Tibial nerve (tissue), 4 donors: Measurements from ENCODE around the gene GPR132. TPM values are rescaled to one million over a fixed set of nuclear protein-coding genes. Genes with fewer than 3 reads are reported as not detected.
"Not testable (repeated sequence)": the region's sequence is repeated elsewhere in the genome, so short reads cannot be mapped to it uniquely, and the experiment has no call there.

Source experiments
- DNase-seq, 2 donors: peaks; one replicate each; pipeline ENCODE4 v3.0.0-alpha.2; 2019; ENCODE audit warnings: low spot score in 2 of 2
- H3K27ac ChIP-seq, 4 donors: fragments of 200-600 bp; sonication (generic) in 3 of 4; one replicate each; pipeline ENCODE4 v1.5.1; 2017 to 2019; ENCODE audit warnings: mild to moderate bottlenecking in 1 of 4
- H3K27me3 ChIP-seq, 2 donors: fragments of 200-600 bp; sonication (generic) in 1 of 2; one replicate each; pipeline versions ENCODE4 v1.5.1 to v1.6.0; 2017 to 2019
- H3K36me3 ChIP-seq, 3 donors: fragments of 200-600 bp; sonication (generic); one replicate each; pipeline ENCODE4 v1.5.1; 2018 to 2019
- H3K4me1 ChIP-seq, 4 donors: fragments of 200-600 bp; sonication (generic) in 3 of 4; one replicate each; pipeline ENCODE4 v1.5.1; 2017 to 2019
- H3K4me3 ChIP-seq, 4 donors: fragments of 200-600 bp; sonication (generic) in 3 of 4; one replicate each; pipeline ENCODE4 v1.5.1; 2017 to 2019; ENCODE audit warnings: mild to moderate bottlenecking in 1 of 4, moderate library complexity in 1 of 4
- H3K9me3 ChIP-seq, 4 donors: fragments of 200-600 bp; sonication (generic) in 3 of 4; one replicate each; pipeline ENCODE4 v1.5.1; 2017 to 2019
- CTCF ChIP-seq, 5 experiments: fragments of 200-600 bp in 3 of 5; fragments of 450-650 bp in 2 of 5; sonication (generic) in 3 of 5; IDR thresholded peaks; one replicate each; pipeline ENCODE4 v1.5.1; 2016 to 2019; ENCODE audit warnings: antibody characterized with exemption in 5 of 5, mild to moderate bottlenecking in 3 of 5, moderate library complexity in 2 of 5
- EP300 ChIP-seq, 2 donors: sonication (generic); formaldehyde crosslinking; IDR thresholded peaks; one replicate each; pipeline ENCODE4 v1.6.1; 2017; ENCODE audit warnings: antibody characterized with exemption in 2 of 2, mild to moderate bottlenecking in 1 of 2
- POLR2A ChIP-seq, 2 donors: fragments of 450-650 bp; IDR thresholded peaks; one replicate each; pipeline ENCODE4 v1.6.1; 2017; ENCODE audit warnings: antibody characterized with exemption in 2 of 2, mild to moderate bottlenecking in 2 of 2, moderate library complexity in 2 of 2
- WGBS, 2 donors: methylation state at CpG; one replicate each; pipeline ENCODE4 v1.1.5; 2018; 5-methylcytosine and 5-hydroxymethylcytosine counted together
- total RNA-seq, 4 donors: library from RNA; depleted of rRNA; stranded (reverse); fragments of >200 nt; gene quantifications; one replicate each; pipeline ENCODE4 v1.1.0, GENCODE V29; 2016

GPR132 gene
- total RNA-seq, 4 donors from 2014 or later: 1.5 to 7.7 (median 5.4) TPM

DNA sequence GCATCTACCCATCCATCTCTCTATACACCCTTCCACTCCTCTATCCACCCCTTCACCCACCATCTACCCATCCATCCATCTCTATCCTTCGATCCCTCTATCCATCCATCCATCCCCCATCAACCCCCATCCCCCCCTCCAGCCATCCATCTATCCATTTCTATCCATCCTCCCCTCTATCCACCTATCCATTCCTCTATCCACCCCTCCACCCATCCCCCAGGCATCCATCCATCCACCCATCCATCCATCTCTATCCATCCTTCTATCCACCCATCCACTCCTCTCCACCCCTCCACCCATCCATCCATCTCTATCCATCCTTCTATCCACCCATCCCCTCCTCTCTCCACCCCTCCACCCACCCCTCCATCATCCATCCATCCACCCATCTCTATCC lies 17.5 kb upstream of the GPR132 start:
- peaks cover 0 to 15% (median 6%) of the 10 kb centered on the region in 4 donors for H3K4me1 ChIP-seq
- H3K27ac ChIP-seq: no peak overlapping the region
- no peak overlapping the region for H3K4me3 ChIP-seq
- no peak for DNase-seq
- no peaks in the 10 kb centered on the region for H3K27me3 ChIP-seq
- 100% methylated on average over 1 of the region's 1 CpG for WGBS, 2 donors
- TF ChIP-seq CTCF (IDR thresholded peaks at IDR 0.05) (no peak), POLR2A (IDR thresholded peaks at IDR 0.05) (no peak), EP300 (IDR thresholded peaks at IDR 0.05) (no peak)
- no peaks in the 10 kb centered on the region for H3K36me3 ChIP-seq
- peaks cover 0 to 5% (median 0%) of the 10 kb centered on the region in 4 donors for H3K9me3 ChIP-seq

GRCh38 chr14:105081473-105081872 lies 16.2 kb upstream of the GPR132 start:
- H3K27ac ChIP-seq, H3K36me3 ChIP-seq, H3K4me1 ChIP-seq, H3K27me3 ChIP-seq, H3K4me3 ChIP-seq, H3K9me3 ChIP-seq, DNase-seq: not testable (repeated sequence)
- WGBS, 2 donors: 79 to 81% methylated on average over 8 of the region's 8 CpGs

- no peaks in the 10 kb centered on the region for H3K36me3 ChIP-seq
- DNase-seq: no peak
- 91 to 93% methylated on average over 17 of the region's 17 CpGs for WGBS, 2 donors
These were observed 14.9 kb upstream of the GPR132 start for GRCh38 chr14:105080161-105080560.

DNA sequence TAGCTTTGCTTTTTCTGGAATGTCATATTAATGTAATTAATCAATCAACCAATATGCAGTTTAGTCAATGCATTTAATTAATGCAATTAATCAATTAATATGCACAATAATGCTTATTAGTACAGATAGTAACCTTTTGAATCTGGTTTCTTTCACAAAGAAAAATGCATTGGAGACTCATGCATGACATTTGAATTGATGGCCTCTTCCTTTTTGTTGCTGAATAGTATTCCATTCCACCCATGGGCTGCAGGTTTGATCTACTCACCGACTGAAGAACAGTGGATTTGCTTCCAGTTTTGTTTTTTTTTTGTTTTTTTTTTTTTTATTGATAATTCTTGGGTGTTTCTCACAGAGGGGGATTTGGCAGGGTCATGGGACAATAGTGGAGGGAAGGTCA lies 13.1 kb upstream of the GPR132 start:
- 67 to 81% methylated on average over 1 of the region's 1 CpG for WGBS, 2 donors
- DNase-seq: no peak

More at GRCh38 chr14:105080161-105080560, 14.9 kb upstream of the GPR132 start:
- Histone ChIP-seq H3K4me3 (no peak overlapping the region), H3K27me3 (peaks cover 0 to 18% of the 10 kb centered on the region in 2 donors), H3K27ac (no peak overlapping the region), H3K9me3 (peaks cover 0 to 5% (median 0%) of the 10 kb centered on the region in 4 donors), H3K4me1 (peaks cover 0 to 20% (median 8%) of the 10 kb centered on the region in 4 donors)
- TF ChIP-seq EP300 (IDR thresholded peaks at IDR 0.05): no peak
- no peak for TF ChIP-seq CTCF (IDR thresholded peaks at IDR 0.05)
- no peak for TF ChIP-seq POLR2A (IDR thresholded peaks at IDR 0.05)

GRCh38 chr14:105077649-105077995 lies 12.4 kb upstream of the GPR132 start:
- 47 to 68% methylated on average over 5 to 6 of the region's 8 CpGs for WGBS, 2 donors
- no peak for DNase-seq
- H3K4me1 ChIP-seq: peaks cover 0 to 30% (median 8%) of the 10 kb centered on the region in 4 donors

More for the DNA sequence above, 13.1 kb upstream of the GPR132 start:
- TF ChIP-seq POLR2A (IDR thresholded peaks at IDR 0.05): no peak
- no peak for TF ChIP-seq EP300 (IDR thresholded peaks at IDR 0.05)
- TF ChIP-seq CTCF (IDR thresholded peaks at IDR 0.05): no peak
- Histone ChIP-seq H3K9me3 (peaks cover 0 to 5% (median 0%) of the 10 kb centered on the region in 4 donors), H3K4me1 (peaks cover 0 to 30% (median 8%) of the 10 kb centered on the region in 4 donors), H3K27me3 (peaks cover 0 to 34% of the 10 kb centered on the region in 2 donors), H3K4me3 (no peak overlapping the region), H3K27ac (no peak overlapping the region), H3K36me3 (no peaks in the 10 kb centered on the region)

More at GRCh38 chr14:105077649-105077995, 12.4 kb upstream of the GPR132 start:
- no peak for TF ChIP-seq EP300 (IDR thresholded peaks at IDR 0.05)
- TF ChIP-seq CTCF (IDR thresholded peaks at IDR 0.05): no peak
- no peak for TF ChIP-seq POLR2A (IDR thresholded peaks at IDR 0.05)
- H3K27ac ChIP-seq: no peak overlapping the region
- H3K4me3 ChIP-seq: no peak overlapping the region
- H3K27me3 ChIP-seq: peaks cover 0 to 41% of the 10 kb centered on the region in 2 donors
- H3K9me3 ChIP-seq: peaks cover 0 to 5% (median 0%) of the 10 kb centered on the region in 4 donors
- no peaks in the 10 kb centered on the region for H3K36me3 ChIP-seq
